ENCODE data around the gene UBL4B. TPM values are rescaled to one million over a fixed set of nuclear protein-coding genes. Genes with fewer than 3 reads are reported as not detected.

Gene UBL4B
- total RNA-seq, 2 experiments from 2014 or later = not detected

DNA sequence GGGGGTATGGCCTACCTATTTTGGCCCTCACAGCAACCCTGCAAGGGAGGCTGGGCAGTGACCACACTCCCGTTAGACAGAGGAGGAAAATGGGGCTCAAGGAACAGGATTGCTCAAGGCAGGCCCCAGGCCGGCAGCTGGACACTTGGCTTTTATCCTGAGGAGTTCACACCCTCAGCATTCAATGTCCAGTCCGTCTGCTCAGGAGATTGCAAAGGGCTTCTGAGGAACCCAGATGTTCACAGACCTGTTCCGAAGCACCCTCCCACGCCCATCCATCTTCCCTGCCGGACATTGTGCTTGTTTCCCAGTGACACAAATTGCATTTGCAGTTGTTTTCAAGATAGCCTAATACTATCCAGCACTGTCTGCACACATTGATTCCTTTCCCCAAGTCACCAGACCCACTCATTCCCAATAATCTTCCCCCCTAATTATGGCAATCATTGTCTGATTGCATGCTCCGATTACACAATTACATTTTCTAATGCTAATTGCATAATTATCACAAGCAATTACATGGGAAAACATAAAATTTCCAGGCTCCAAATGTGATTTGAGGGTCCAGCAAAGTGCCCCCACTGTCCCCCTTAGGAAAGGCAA is 4.3 kb upstream of the UBL4B start:
- Mint-ChIP-seq H3K27me3 (peaks cover 8% of the 10 kb centered on the region), H3K9me3 (no peaks in the 10 kb centered on the region), H3K36me3 (ENCODE audit: low read depth) (no peaks in the 10 kb centered on the region), H3K4me3 (no peak overlapping the region), H3K27ac (no peak overlapping the region), H3K4me1 (ENCODE audit: low read depth) (no peaks in the 10 kb centered on the region)
- no peak for ATAC-seq
- no peak for TF ChIP-seq CTCF (IDR thresholded peaks at IDR 0.05)
- ChIA-PET CTCF (interaction anchor here (1.9 to 19.4 kb wide), 4 partner anchors 8 to 54 kb away, joined by 6 to 251 read pairs (median 59); no protein-coding TSS in a partner anchor), POLR2A (no interaction called here)
- intact Hi-C loops (cut with micrococcal nuclease) = loop anchor here (5.0 kb wide), 1 partner anchor 56 kb away; no protein-coding TSS in a partner anchor
- no peak for DNase-seq

- Mint-ChIP-seq H3K9me3 (no peaks in the 10 kb centered on the region), H3K27me3 (peaks cover 8% of the 10 kb centered on the region), H3K36me3 (ENCODE audit: low read depth) (no peaks in the 10 kb centered on the region), H3K27ac (no peak overlapping the region), H3K4me1 (ENCODE audit: low read depth) (no peaks in the 10 kb centered on the region), H3K4me3 (no peak overlapping the region)
- POLR2A ChIA-PET = no interaction called here
- no peak for DNase-seq
- no peak for TF ChIP-seq CTCF (IDR thresholded peaks at IDR 0.05)
- CTCF ChIA-PET = interaction anchor here (1.4 to 19.4 kb wide), 2 partner anchors 11 to 57 kb away, joined by 5 to 251 read pairs; no protein-coding TSS in a partner anchor
- intact Hi-C loops (cut with micrococcal nuclease) = no loop called here
- ATAC-seq = no peak
Measured at GRCh38 chr1:110111081-110111480, 1.2 kb upstream of the UBL4B start.

- Mint-ChIP-seq H3K9me3 (no peaks in the 10 kb centered on the region), H3K4me3 (no peak overlapping the region), H3K27ac (no peak overlapping the region), H3K27me3 (peaks cover 16% of the 10 kb centered on the region), H3K36me3 (ENCODE audit: low read depth) (no peaks in the 10 kb centered on the region), H3K4me1 (ENCODE audit: low read depth) (no peaks in the 10 kb centered on the region)
- TF ChIP-seq CTCF (IDR thresholded peaks at IDR 0.05) = no peak
- ATAC-seq (no peak), DNase-seq (no peak)
- POLR2A ChIA-PET = no interaction called here
- intact Hi-C loops (cut with micrococcal nuclease) = no loop called here
- CTCF ChIA-PET = interaction anchor here (1.3 to 19.4 kb wide), 4 partner anchors 9 to 59 kb away, joined by 3 to 251 read pairs (median 6); no protein-coding TSS in a partner anchor
Measured at GRCh38 chr1:110112656-110113055, 413 bp downstream of the UBL4B start.

- H3K36me3 Mint-ChIP-seq (ENCODE audit: low read depth) = no peaks in the 10 kb centered on the region
- peaks cover 16% of the 10 kb centered on the region for H3K27me3 Mint-ChIP-seq
- H3K9me3 Mint-ChIP-seq = no peaks in the 10 kb centered on the region
- no peak for DNase-seq
- ATAC-seq = no peak
- POLR2A ChIA-PET = no interaction called here
- H3K4me3 Mint-ChIP-seq = no peak overlapping the region
- intact Hi-C loops (cut with micrococcal nuclease) = no loop called here
- no peak overlapping the region for H3K27ac Mint-ChIP-seq
- peaks cover 1% of the 10 kb centered on the region for H3K4me1 Mint-ChIP-seq (ENCODE audit: low read depth)
- no peak for TF ChIP-seq CTCF (IDR thresholded peaks at IDR 0.05)
- CTCF ChIA-PET = interaction anchor here (1.3 to 19.4 kb wide), 3 partner anchors 19 to 60 kb away, joined by 3 to 251 read pairs (median 5); no protein-coding TSS in a partner anchor
Measured at GRCh38 chr1:110113551-110113950, 1.3 kb downstream of the UBL4B start.

DNA sequence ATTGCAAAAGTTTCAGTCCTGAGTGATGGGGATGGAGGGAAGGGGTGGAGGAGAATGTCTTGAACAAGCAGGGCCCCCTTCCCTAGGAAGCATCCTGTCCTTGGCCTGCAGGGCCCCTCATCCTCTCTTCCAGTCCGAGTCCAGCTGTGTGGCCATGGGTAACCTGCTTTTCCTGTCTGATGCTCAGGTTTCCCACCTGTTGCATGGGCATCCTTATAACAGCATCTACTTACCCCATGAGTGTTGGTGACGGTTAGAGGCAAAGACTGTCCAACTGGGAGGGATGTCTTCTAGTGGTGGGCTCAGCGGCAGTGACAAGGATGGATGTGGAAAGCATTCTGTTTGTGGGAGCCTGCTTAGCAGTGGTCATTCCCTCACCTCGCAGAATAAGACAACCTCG is 1.9 kb downstream of the UBL4B start:
- ATAC-seq = no peak
- CTCF ChIA-PET = interaction anchor here (1.3 to 19.4 kb wide), 4 partner anchors 9 to 84 kb away, joined by 5 to 251 read pairs (median 32); no protein-coding TSS in a partner anchor

More for the DNA sequence above, 1.9 kb downstream of the UBL4B start:
- peaks cover 6% of the 10 kb centered on the region for H3K4me1 Mint-ChIP-seq (ENCODE audit: low read depth)
- H3K27me3 Mint-ChIP-seq = peaks cover 16% of the 10 kb centered on the region
- H3K9me3 Mint-ChIP-seq = no peaks in the 10 kb centered on the region
- H3K36me3 Mint-ChIP-seq (ENCODE audit: low read depth) = no peaks in the 10 kb centered on the region
- DNase-seq = no peak
- no peak overlapping the region for H3K4me3 Mint-ChIP-seq
- no peak for TF ChIP-seq CTCF (IDR thresholded peaks at IDR 0.05)
- intact Hi-C loops (cut with micrococcal nuclease) = no loop called here
- POLR2A ChIA-PET = no interaction called here
- H3K27ac Mint-ChIP-seq = no peak overlapping the region
